Fibroblast of villous mesenchyme (primary cell): ENCODE measurements around the gene DCST1. TPM values are rescaled to one million over a fixed set of nuclear protein-coding genes. Genes with fewer than 3 reads are reported as not detected.

Experiments
- DNase-seq: peaks from one replicate; pipeline ENCODE4 v3.0.0-alpha.2; 2010; ENCODE audit warnings: low read depth
- H3K4me3 ChIP-seq: 2 replicates; pipeline ENCODE4 v1.5.1; 2011; ENCODE audit warnings: low read depth, mild to moderate bottlenecking, low read length
- total RNA-seq: library from RNA; depleted of rRNA; stranded (reverse); fragments of >200 nt; gene quantifications from 2 replicates; pipeline ENCODE4 v1.2.3, GENCODE V29; 2012
- TF ChIP-seq, protein P1 (sequence below): IDR thresholded peaks from 2 replicates; pipeline ENCODE4 v1.5.1; 2012; ENCODE audit warnings: low read depth, mild to moderate bottlenecking, low read length; ENCODE audit not compliant: insufficient read depth

The DCST1 gene
- total RNA-seq, 1 donor: not detected

DNA sequence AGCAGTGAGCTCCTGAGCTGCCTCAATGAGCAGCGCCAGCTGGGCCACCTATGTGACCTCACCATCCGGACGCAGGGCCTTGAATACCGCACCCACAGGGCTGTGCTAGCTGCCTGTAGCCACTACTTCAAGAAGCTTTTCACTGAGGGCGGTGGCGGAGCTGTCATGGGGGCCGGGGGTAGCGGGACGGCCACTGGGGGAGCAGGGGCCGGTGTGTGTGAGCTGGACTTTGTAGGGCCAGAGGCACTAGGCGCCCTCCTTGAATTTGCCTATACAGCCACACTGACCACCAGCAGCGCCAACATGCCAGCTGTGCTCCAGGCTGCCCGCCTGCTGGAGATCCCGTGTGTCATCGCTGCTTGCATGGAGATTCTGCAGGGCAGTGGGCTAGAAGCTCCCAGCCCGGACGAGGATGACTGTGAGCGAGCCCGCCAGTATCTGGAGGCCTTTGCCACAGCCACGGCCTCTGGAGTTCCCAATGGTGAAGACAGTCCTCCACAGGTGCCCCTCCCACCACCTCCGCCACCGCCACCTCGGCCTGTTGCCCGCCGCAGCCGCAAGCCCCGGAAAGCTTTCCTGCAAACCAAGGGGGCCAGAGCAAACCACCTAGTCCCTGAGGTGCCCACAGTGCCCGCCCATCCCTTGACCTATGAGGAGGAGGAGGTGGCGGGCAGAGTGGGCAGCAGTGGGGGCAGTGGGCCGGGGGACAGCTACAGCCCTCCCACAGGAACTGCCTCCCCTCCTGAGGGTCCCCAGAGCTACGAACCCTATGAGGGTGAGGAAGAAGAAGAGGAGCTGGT is 18.7 kb upstream of the DCST1 start:
- no peak for DNase-seq
- no peak overlapping the region for H3K4me3 ChIP-seq
- TF ChIP-seq, protein P1, sequence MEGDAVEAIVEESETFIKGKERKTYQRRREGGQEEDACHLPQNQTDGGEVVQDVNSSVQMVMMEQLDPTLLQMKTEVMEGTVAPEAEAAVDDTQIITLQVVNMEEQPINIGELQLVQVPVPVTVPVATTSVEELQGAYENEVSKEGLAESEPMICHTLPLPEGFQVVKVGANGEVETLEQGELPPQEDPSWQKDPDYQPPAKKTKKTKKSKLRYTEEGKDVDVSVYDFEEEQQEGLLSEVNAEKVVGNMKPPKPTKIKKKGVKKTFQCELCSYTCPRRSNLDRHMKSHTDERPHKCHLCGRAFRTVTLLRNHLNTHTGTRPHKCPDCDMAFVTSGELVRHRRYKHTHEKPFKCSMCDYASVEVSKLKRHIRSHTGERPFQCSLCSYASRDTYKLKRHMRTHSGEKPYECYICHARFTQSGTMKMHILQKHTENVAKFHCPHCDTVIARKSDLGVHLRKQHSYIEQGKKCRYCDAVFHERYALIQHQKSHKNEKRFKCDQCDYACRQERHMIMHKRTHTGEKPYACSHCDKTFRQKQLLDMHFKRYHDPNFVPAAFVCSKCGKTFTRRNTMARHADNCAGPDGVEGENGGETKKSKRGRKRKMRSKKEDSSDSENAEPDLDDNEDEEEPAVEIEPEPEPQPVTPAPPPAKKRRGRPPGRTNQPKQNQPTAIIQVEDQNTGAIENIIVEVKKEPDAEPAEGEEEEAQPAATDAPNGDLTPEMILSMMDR: no peak

DNA sequence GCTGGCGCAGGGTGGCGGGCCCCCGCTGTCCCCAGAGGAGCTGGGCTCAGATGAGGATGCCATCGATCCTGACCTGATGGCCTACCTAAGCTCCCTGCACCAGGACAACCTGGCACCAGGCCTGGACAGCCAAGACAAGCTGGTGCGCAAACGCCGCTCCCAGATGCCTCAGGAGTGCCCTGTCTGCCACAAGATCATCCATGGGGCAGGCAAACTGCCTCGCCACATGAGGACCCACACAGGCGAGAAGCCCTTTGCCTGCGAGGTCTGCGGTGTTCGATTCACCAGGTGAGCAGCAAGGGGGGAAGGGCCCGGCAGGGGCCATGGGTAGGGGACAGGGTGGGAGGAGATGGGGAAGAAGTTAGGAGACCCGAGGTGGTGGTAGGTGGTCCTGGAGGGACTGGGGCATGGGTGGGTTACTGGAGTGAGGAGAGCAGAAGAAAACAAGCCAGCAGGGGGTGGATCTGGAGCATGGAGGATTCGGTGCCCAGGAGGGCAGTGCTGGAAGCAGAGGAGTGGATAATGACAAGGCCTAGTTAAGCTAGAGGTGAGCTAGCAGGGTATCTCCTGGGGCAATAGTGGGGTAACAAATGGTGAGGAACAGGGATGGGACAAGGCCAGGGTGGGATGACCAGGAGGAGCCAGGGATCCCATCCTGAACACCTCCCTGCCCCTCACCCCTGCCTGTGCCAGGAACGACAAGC is 17.9 kb upstream of the DCST1 start:
- H3K4me3 ChIP-seq: no peak overlapping the region
- TF ChIP-seq, protein P1: no peak
- DNase-seq: no peak

DNA sequence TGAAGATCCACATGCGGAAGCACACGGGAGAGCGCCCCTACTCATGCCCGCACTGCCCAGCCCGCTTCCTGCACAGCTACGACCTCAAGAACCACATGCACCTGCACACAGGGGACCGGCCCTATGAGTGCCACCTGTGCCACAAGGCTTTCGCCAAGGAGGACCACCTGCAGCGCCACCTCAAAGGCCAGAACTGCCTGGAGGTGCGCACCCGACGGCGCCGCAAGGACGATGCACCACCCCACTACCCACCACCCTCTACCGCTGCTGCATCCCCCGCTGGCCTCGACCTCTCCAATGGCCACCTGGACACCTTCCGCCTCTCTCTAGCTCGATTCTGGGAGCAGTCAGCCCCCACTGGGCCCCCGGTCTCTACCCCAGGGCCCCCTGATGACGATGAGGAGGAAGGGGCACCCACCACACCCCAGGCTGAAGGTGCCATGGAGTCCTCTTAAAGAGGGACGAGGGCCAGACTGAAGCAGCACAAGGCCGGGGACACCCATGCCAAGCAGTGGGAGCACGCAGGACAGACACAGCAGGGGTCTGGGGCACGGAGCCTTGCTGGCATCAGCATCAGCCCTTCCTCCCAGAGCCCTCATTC is 17.3 kb upstream of the DCST1 start:
- no peak overlapping the region for H3K4me3 ChIP-seq
- TF ChIP-seq, protein P1: no peak
- DNase-seq: no peak

DNA sequence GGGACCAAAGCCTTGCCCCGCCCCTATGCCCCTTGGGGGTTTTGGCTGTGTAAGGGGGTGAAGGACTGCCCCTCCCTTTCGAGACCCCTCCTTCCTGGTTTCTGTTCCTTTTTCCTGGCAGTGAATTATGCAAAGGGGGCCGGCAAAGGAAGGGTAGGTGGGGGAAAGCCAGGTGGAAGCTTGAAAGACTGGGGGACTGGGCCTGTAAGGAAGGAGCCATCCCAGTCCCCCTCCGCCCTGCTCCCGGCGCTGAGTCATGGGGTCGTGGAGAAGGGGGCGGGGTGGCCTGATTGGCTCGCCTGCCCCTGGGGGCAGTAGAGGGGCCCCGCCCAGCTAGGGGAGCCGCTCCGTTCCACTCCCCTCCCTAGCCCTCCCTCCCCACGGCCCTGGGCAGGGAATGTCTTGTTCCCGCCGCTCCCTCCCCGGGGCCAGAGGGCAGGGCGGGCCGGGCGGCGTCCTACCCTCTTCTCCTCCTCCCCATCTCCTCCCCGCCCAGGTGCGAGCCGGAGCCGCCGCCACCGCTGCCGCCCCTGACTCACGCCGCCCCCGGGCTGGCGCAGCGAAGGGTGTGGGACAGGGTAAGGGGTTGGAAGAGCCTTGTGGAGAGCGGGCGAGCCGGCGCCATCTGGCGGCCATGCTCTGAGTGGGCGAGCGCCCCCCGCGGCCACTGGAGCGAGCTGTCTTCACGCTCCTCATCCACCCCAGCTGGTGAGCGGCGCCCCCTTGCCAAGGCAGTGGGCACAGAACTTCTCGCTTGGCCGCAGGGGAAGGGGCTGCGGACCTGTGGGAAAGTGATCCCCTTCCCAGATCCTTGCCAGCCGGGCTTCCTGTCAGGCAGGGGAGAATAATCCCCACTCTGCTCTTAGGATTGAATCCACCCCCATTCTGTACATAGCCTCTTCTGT is 16.3 kb upstream of the DCST1 start:
- TF ChIP-seq, protein P1: peak; percentile 97
- peak overlapping the region; percentile 36 for H3K4me3 ChIP-seq
- DNase-seq: peak; percentile 88

DNA sequence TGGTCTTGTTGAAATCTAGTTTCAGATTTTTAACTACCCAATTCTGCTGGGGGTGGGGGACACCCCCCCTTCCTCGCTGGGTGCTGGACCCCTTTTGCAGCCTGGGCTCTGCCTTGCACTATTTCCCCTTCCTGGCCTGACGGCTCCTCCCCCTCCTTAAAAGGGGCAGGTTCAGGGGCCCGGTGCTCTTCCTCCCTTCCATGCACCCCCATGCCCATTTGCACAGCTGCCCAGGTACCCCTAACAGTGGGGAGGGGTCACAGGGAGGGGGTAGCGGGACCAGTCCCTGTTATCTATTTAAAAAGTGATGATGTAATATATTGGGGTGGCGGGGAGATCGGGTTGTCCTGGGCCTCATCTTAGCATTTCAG is 15.7 kb upstream of the DCST1 start:
- no peak for DNase-seq
- H3K4me3 ChIP-seq: peak overlapping the region; percentile 36
- TF ChIP-seq, protein P1: no peak

DNA sequence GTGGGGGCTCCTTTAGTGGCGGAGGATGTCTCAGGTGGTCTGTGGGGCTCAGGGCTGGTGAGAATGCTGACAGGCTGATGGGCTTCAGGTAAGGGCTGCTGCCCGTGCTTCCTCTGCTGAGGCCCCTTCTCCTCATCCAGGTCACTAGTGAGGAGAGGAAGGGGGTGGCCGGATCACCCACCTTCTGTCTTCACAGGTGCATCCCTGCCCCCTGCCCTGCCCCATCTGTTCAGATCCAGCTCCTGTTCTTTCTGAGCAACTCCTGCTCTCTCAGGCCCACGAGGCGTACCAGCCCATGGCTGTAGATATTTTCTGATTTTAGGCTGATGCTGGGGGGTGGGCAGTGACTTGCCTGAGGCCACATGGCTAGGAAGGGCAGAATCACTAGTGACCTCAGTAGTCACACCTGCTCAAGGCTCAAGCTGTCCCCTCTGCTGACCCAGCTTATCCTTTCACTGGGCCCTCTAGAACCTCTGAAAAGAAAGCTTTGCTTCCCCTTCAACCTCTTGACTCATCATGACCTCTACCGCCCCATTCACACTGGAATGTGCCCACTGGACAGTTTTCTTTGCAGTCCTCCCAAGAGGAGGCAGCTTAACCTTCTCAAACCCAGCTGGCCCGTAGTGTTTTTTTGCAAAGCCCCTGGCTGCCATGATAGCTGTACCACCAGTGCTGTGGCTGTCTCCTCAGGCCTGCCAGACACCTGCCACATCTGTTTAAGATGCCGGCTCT is 14.8 kb upstream of the DCST1 start:
- TF ChIP-seq, protein P1: no peak
- no peak for DNase-seq

More for the DNA sequence above, 14.8 kb upstream of the DCST1 start:
- H3K4me3 ChIP-seq: no peak overlapping the region
